Uterus (tissue), 2 donors: ENCODE data around the gene IL6ST.

Experiments
- POLR2A ChIP-seq, 2 donors: fragments of 450-650 bp; IDR thresholded peaks; one replicate each; pipeline ENCODE4 v1.6.1; 2016; ENCODE audit warnings: antibody characterized with exemption in 2 of 2, mild to moderate bottlenecking in 1 of 2, moderate library complexity in 1 of 2
- TF ChIP-seq, protein P1 (sequence below), 4 experiments: fragments of 200-600 bp in 2 of 4; fragments of 450-650 bp in 2 of 4; sonication (generic) in 2 of 4; IDR thresholded peaks; one replicate each; pipeline ENCODE4 v1.5.1; 2016 to 2019; ENCODE audit warnings: antibody characterized with exemption in 4 of 4, mild to moderate bottlenecking in 2 of 4, moderate library complexity in 1 of 4

DNA sequence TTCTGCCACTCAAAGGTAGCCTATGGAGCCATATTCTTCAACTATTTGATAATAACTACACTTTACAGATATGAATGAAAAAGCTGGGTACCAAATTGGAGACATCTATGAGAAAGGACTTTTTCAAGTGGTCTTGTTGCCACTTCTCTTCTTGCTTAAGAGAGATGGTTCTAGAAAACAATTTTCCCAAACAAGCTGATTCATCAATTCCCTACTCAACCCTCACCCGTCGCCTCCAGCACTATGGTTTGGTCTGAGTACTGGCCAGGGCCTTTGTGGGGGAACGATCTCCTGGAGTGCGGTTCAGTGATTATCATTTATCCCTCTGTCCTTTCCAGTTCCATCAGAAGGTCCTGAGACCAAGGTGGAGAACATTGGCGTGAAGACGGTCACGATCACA is 86.8 kb downstream of the IL6ST start:
- TF ChIP-seq POLR2A (IDR thresholded peaks at IDR 0.05) = no peak
- TF ChIP-seq, protein P1, sequence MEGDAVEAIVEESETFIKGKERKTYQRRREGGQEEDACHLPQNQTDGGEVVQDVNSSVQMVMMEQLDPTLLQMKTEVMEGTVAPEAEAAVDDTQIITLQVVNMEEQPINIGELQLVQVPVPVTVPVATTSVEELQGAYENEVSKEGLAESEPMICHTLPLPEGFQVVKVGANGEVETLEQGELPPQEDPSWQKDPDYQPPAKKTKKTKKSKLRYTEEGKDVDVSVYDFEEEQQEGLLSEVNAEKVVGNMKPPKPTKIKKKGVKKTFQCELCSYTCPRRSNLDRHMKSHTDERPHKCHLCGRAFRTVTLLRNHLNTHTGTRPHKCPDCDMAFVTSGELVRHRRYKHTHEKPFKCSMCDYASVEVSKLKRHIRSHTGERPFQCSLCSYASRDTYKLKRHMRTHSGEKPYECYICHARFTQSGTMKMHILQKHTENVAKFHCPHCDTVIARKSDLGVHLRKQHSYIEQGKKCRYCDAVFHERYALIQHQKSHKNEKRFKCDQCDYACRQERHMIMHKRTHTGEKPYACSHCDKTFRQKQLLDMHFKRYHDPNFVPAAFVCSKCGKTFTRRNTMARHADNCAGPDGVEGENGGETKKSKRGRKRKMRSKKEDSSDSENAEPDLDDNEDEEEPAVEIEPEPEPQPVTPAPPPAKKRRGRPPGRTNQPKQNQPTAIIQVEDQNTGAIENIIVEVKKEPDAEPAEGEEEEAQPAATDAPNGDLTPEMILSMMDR (IDR thresholded peaks at IDR 0.05) = no peak
